ENCODE results near the gene WEE2. TPM values are rescaled to one million over a fixed set of nuclear protein-coding genes. Genes with fewer than 3 reads are reported as not detected.

WEE2 gene
- total RNA-seq, 6 experiments from 2014 or later, result not detected

DNA sequence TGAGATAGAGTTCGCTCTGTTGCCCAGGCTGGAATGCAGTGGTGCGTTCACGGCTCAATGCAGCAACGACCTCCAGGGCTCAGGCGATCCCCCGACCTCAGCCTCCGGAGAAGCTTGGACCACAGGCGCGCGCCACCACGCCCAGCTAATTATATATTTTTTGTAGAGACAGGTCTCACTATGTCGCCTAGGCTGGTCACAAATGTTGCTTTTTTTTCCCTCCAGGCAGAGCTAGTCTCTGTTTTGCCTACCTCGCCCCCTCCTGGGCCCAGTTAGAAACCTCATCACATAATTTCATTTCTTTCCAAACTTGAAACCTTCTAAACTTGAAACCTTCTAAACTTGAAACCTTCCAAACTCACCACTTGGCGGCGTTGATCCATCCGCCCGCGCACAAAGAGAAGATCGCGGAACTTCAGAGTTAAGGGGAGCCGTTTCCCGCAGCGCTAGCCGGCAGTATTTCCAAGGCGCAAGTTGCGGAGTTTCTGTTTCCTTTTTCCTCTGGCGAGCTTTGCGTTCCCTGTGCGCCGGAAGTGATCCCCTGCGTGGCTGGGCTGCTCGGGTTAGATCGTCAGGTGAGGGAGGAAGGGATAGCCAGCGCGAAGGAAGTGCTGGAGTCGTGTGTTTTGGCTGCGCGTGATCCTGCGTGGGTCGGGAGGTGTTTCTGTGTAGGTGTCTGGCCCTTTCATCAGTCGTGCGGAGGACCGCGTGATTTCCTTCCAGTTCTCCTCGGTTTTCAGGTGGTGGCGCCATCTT, 29.9 kb downstream of the WEE2 start, which contains the start of gene SSBP1:
Gene SSBP1 (plus strand): TSS at position 523 of the 756 bp plus-strand sequence. CDS start 809 bp downstream, outside the sequence.
- Histone ChIP-seq H3K27me3 (no peaks in the 10 kb centered on the region), H3K36me3 (peaks cover 0 to 29% (median 10%) of the 10 kb centered on the region in 4 donors), H3K9me3 (no peaks in the 10 kb centered on the region), H3K27ac (peak within 1 kb of the TSS; percentile 55 to 87 (median 85)), H3K4me1 (peaks cover 0 to 21% (median 6%) of the 10 kb centered on the region in 4 donors), H3K4me3 (peak within 1 kb of the TSS; percentile 75 to 82 (median 80))
- intact Hi-C loops (cut with DNase I), result no loop called here
- DNase-seq (peak; percentile 87 to 92 (median 90)), ATAC-seq (peak; percentile 96 to 98 (median 96))
- TF ChIP-seq, protein P1, sequence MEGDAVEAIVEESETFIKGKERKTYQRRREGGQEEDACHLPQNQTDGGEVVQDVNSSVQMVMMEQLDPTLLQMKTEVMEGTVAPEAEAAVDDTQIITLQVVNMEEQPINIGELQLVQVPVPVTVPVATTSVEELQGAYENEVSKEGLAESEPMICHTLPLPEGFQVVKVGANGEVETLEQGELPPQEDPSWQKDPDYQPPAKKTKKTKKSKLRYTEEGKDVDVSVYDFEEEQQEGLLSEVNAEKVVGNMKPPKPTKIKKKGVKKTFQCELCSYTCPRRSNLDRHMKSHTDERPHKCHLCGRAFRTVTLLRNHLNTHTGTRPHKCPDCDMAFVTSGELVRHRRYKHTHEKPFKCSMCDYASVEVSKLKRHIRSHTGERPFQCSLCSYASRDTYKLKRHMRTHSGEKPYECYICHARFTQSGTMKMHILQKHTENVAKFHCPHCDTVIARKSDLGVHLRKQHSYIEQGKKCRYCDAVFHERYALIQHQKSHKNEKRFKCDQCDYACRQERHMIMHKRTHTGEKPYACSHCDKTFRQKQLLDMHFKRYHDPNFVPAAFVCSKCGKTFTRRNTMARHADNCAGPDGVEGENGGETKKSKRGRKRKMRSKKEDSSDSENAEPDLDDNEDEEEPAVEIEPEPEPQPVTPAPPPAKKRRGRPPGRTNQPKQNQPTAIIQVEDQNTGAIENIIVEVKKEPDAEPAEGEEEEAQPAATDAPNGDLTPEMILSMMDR (IDR thresholded peaks at IDR 0.05), result peak; percentile 68 to 85 (median 78)
- TF ChIP-seq POLR2A (IDR thresholded peaks at IDR 0.05), result peak; percentile 55
- WGBS (ENCODE audit: insufficient coverage, low coverage, low lambda C conversion rate, missing lambda C conversion rate), result 1% methylated on average over 32 of the region's 46 CpGs

DNA sequence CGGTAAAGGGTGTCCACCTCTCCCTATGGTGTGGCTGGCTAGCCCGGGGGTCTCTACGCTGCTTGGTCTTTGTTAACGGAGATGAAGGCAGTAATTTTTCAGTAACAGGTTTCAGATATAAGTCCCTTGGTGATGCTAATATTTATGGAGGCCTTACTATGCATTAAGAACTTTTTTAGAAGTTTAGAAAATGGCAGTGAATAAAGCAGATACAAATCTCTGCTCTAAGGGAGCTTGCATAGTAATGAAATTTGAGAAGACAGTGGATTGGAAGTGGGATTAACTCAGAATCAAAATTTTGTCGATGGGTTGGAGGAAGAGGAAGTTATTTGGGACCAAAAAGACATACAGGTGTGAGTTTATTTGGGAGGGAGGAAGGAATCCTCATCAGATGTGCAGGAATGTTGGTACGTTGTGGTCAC, 30.4 kb downstream of the WEE2 start:
- Histone ChIP-seq H3K27ac (peak overlapping the region; percentile 55 to 87 (median 85)), H3K4me3 (peak overlapping the region; percentile 75 to 82 (median 80)), H3K36me3 (peaks cover 0 to 35% (median 16%) of the 10 kb centered on the region in 4 donors), H3K27me3 (no peaks in the 10 kb centered on the region), H3K9me3 (no peaks in the 10 kb centered on the region), H3K4me1 (peaks cover 0 to 21% (median 6%) of the 10 kb centered on the region in 4 donors)
- DNase-seq (no peak), ATAC-seq (no peak)
- TF ChIP-seq, protein P1 (IDR thresholded peaks at IDR 0.05), result no peak
- intact Hi-C loops (cut with DNase I), result no loop called here
- WGBS (ENCODE audit: insufficient coverage, low coverage, low lambda C conversion rate, missing lambda C conversion rate), result 2% methylated on average over 5 of the region's 6 CpGs

DNA sequence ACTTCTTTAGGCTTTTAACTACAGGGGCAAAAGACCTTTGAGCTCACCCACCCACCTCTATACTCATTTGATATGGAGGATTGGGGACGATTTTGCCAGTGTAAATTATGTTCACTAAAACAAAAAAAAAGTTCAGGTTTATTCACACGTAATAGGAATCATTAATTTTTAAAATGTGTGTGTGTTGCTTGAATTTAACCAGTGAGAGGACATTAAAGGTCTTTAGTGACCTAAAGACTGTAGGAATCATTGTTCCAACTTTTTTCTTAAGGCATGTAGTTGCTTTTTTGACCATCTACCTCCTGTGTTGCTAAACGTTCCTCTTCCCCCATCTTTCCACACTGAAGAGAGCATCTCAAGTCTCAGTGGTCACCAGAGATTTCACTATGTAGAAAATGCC, 31.1 kb downstream of the WEE2 start:
- DNase-seq (no peak), ATAC-seq (no peak)
- no peak for TF ChIP-seq POLR2A (IDR thresholded peaks at IDR 0.05)
- TF ChIP-seq, protein P1 (IDR thresholded peaks at IDR 0.05), result no peak
- 42% methylated on average over 3 of the region's 3 CpGs for WGBS (ENCODE audit: insufficient coverage, low coverage, low lambda C conversion rate, missing lambda C conversion rate)
- Histone ChIP-seq H3K4me3 (peak overlapping the region in 2 of 3 donors; percentile 75 to 82), H3K36me3 (peaks cover 0 to 42% (median 19%) of the 10 kb centered on the region in 4 donors), H3K27me3 (no peaks in the 10 kb centered on the region), H3K4me1 (peaks cover 0 to 21% (median 6%) of the 10 kb centered on the region in 4 donors), H3K27ac (no peak overlapping the region), H3K9me3 (no peaks in the 10 kb centered on the region)
- intact Hi-C loops (cut with DNase I), result no loop called here

DNA sequence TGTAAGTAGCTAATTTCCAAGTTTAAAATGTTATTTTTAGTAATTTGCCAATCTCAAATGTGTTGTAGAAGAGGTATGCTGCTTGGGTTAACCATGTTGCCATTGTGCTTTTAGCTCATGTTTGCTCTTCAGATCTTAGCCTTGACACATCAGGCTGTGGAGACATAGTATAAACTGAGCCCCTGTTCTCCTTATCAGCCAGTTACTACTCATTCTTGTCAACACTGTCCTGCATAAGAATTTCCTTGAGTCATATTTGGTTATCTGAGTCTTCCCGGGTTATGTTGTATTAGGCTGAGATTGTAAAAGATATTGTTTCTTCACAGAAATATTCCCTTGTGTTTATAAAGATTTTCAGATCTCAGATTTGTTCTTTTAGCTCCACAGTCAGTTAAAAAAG, 34.1 kb downstream of the WEE2 start:
- Histone ChIP-seq H3K9me3 (no peaks in the 10 kb centered on the region), H3K27me3 (no peaks in the 10 kb centered on the region), H3K4me1 (peaks cover 0 to 12% (median 6%) of the 10 kb centered on the region in 4 donors), H3K36me3 (peaks cover 0 to 72% (median 23%) of the 10 kb centered on the region in 4 donors), H3K27ac (no peak overlapping the region), H3K4me3 (no peak overlapping the region)
- intact Hi-C loops (cut with DNase I), result no loop called here
- DNase-seq (no peak), ATAC-seq (no peak)
- 77% methylated on average over 1 of the region's 1 CpG for WGBS (ENCODE audit: insufficient coverage, low coverage, low lambda C conversion rate, missing lambda C conversion rate)
- TF ChIP-seq POLR2A (IDR thresholded peaks at IDR 0.05), result no peak
- TF ChIP-seq, protein P1 (IDR thresholded peaks at IDR 0.05), result no peak
